ENCODE results near the gene LRIG1. TPM values are rescaled to one million over a fixed set of nuclear protein-coding genes. Genes with fewer than 3 reads are reported as not detected.
A peak's percentile ranks its signal among the peaks of the same experiment; 100 is the strongest.

LRIG1 gene
- total RNA-seq, 1 donor from 2014 or later, result 178 TPM

DNA sequence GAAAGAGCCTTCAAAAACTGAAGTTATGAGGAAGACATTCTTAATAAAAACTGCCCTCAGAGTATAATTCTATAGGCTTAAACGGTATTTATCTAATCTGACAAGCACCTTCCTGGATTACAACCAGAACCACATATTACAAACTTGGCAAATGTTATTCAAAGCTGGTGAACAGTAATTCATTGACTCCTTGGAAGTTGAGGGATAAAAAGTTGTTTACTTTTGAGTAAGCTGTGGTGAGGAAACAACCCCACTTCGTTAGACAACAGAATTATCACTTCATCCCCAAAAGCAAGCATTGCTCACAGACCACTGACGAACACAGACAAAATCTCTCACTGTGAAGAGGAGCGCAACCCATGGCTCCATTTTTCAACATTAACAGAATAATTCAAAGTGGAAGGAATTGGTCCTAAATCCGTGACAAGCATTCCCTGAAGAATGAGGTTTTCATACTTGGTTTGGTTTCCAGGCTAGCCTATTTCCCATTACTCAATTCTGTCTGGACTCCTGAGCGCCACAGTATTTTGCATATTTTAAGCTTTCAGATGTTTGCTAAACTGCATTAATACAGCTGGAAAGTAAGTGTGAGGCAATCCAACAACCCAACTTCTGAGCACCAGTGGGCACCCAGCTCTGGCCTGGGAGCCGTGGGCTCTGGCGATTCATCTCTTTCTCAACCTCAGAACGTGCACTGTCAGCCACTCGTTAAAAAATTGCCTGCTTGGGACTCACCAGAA is 32.7 kb downstream of the LRIG1 start:
- no peak overlapping the region for H3K4me3 Mint-ChIP-seq
- peaks cover 2% of the 10 kb centered on the region for H3K36me3 Mint-ChIP-seq (ENCODE audit: low read depth)
- no peak for DNase-seq (ENCODE audit: low read depth, low spot score)
- peaks cover 80% of the 10 kb centered on the region for H3K4me1 Mint-ChIP-seq
- H3K27me3 Mint-ChIP-seq (ENCODE audit: low read depth), result no peaks in the 10 kb centered on the region
- H3K9me3 Mint-ChIP-seq, result no peaks in the 10 kb centered on the region
- no peak overlapping the region for H3K27ac Mint-ChIP-seq (ENCODE audit: unreplicated experiment)
- TF ChIP-seq, protein P1, sequence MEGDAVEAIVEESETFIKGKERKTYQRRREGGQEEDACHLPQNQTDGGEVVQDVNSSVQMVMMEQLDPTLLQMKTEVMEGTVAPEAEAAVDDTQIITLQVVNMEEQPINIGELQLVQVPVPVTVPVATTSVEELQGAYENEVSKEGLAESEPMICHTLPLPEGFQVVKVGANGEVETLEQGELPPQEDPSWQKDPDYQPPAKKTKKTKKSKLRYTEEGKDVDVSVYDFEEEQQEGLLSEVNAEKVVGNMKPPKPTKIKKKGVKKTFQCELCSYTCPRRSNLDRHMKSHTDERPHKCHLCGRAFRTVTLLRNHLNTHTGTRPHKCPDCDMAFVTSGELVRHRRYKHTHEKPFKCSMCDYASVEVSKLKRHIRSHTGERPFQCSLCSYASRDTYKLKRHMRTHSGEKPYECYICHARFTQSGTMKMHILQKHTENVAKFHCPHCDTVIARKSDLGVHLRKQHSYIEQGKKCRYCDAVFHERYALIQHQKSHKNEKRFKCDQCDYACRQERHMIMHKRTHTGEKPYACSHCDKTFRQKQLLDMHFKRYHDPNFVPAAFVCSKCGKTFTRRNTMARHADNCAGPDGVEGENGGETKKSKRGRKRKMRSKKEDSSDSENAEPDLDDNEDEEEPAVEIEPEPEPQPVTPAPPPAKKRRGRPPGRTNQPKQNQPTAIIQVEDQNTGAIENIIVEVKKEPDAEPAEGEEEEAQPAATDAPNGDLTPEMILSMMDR (conservative IDR thresholded peaks at IDR 0.05), result no peak

DNA sequence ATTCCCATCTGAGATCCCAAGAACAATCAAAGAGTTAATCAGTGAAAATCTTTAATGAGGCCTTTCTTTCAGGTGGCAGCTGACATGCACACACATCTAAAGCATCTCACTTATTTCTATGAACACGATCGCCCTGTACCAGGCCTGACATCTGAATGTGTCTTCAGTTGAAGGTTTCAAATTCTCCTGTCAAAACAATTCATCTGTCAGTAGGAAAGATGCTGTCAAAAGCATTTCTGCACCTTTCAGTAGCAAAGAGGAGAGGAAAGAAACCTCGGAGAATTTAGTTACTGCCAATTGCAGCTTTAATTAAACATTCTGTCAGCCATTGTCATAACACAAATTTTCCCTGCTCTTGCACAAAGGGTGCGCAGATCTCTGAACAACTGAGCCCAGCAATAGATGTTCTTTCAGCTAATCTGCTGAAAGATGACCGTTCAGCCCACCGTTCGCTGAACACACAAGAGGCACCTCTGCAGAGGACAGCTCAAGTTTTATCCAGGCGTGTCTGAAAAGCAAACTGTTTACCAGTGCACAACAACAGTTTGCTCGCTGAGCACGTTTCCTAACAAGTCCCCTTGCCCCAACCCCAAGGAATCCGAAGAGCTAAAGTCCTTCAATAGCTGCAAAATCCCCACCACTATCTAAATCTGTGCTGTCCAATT is 34.1 kb downstream of the LRIG1 start:
- H3K27ac Mint-ChIP-seq (ENCODE audit: unreplicated experiment), result no peak overlapping the region
- peaks cover 8% of the 10 kb centered on the region for H3K36me3 Mint-ChIP-seq (ENCODE audit: low read depth)

DNA sequence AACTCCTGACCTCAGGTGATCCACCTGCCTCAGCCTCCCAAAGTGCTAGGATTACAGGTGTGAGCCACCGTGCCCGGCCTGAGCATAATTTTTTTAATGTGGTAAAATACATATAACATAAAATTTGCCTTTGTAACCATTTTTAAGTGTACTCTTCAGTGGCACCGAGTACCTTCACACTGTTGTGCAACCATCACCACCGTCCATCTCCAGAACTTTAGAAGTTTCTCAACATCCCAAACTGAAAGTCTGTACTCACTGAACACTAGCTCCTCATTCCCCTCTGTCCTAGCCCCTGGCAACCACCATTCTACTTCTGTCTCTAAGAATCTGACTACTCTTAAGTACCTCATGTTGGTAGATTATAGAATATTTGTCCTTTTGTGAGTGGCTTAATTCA is 35.2 kb downstream of the LRIG1 start:
- peaks cover 81% of the 10 kb centered on the region for H3K4me1 Mint-ChIP-seq
- no peak overlapping the region for H3K27ac Mint-ChIP-seq (ENCODE audit: unreplicated experiment)
- TF ChIP-seq, protein P1 (conservative IDR thresholded peaks at IDR 0.05), result no peak
- no peaks in the 10 kb centered on the region for H3K27me3 Mint-ChIP-seq (ENCODE audit: low read depth)
- no peak overlapping the region for H3K4me3 Mint-ChIP-seq
- DNase-seq (ENCODE audit: low read depth, low spot score), result no peak
- H3K9me3 Mint-ChIP-seq, result no peaks in the 10 kb centered on the region
- peaks cover 14% of the 10 kb centered on the region for H3K36me3 Mint-ChIP-seq (ENCODE audit: low read depth)

More for the DNA sequence above, 34.1 kb downstream of the LRIG1 start:
- TF ChIP-seq, protein P1 (conservative IDR thresholded peaks at IDR 0.05), result no peak
- no peak for DNase-seq (ENCODE audit: low read depth, low spot score)
- Mint-ChIP-seq H3K4me3 (no peak overlapping the region), H3K4me1 (peaks cover 83% of the 10 kb centered on the region), H3K9me3 (no peaks in the 10 kb centered on the region), H3K27me3 (ENCODE audit: low read depth) (no peaks in the 10 kb centered on the region)

DNA sequence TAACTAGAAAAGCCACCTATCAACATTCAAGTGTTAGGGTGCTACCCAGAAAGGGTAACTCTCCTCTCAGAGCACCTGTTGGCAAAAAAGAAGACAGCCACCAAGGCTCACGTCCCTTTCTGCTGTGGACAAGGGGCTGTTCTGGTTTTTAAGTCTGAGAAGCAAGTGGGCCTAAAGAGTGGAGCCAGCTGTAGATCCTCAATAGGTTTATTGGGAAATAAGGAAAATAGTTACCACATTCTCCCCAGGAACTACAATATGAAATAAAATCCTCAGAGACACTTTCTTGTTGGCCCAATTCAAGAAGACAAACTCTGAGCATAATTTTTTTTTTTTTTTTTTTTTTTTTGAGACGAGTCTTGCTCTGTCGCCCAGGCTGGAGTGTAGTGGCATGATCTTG is 35.8 kb downstream of the LRIG1 start:
- TF ChIP-seq, protein P1 (conservative IDR thresholded peaks at IDR 0.05), result no peak
- Mint-ChIP-seq H3K27me3 (ENCODE audit: low read depth) (no peaks in the 10 kb centered on the region), H3K27ac (ENCODE audit: unreplicated experiment) (no peak overlapping the region), H3K4me3 (no peak overlapping the region), H3K9me3 (no peaks in the 10 kb centered on the region), H3K36me3 (ENCODE audit: low read depth) (peaks cover 18% of the 10 kb centered on the region), H3K4me1 (peaks cover 81% of the 10 kb centered on the region)
- DNase-seq (ENCODE audit: low read depth, low spot score), result no peak

DNA sequence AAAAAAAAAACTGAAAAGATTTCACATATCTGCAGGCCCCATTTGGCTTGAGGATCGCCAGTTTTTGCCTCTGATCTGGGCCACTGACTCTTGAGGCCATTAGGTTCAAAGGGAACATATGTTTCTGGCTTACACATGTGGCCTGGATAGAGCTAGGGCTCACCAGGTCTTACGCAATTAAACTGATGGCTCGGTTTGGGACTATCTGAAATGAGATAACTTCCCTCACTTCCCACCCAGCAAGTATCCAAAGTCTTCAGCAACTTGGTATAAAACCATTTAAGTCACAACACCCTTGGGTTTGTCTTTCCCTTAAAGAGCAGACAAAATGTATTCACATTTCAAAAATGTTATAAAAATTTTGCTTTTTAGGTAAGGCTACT is 36.3 kb downstream of the LRIG1 start:
- H3K36me3 Mint-ChIP-seq (ENCODE audit: low read depth), result peaks cover 19% of the 10 kb centered on the region
- no peaks in the 10 kb centered on the region for H3K27me3 Mint-ChIP-seq (ENCODE audit: low read depth)
- H3K9me3 Mint-ChIP-seq, result no peaks in the 10 kb centered on the region
- TF ChIP-seq, protein P1 (conservative IDR thresholded peaks at IDR 0.05), result no peak
- H3K27ac Mint-ChIP-seq (ENCODE audit: unreplicated experiment), result no peak overlapping the region
- DNase-seq (ENCODE audit: low read depth, low spot score), result no peak
- peak overlapping the region; percentile 36 for H3K4me3 Mint-ChIP-seq
- H3K4me1 Mint-ChIP-seq, result peaks cover 81% of the 10 kb centered on the region
